Endometrium (tissue), 2 donors: ENCODE results near the gene ARFGEF2.
"Not testable (repeated sequence)": the region's sequence is repeated elsewhere in the genome, so short reads cannot be mapped to it uniquely, and the experiment has no call there.

Experiments used
- FAIRE-seq: peaks from 2 replicates; lab custom pipeline; 2012; peaks lifted over from hg19 to GRCh38; lab: Jason Lieb, UNC
- donor health status: control.
- donor health status: control.

The ARFGEF2 gene

GRCh38 chr20:49078310-49078709, 156.8 kb downstream of the ARFGEF2 start:
- FAIRE-seq: no peak

GRCh38 chr20:49082295-49082694, 160.8 kb downstream of the ARFGEF2 start:
- not testable (repeated sequence) for FAIRE-seq
